LHCN-M2 (cell line): ENCODE measurements around the gene KCNQ2. TPM values are rescaled to one million over a fixed set of nuclear protein-coding genes. Genes with fewer than 3 reads are reported as not detected.
"Not testable (repeated sequence)": the region's sequence is repeated elsewhere in the genome, so short reads cannot be mapped to it uniquely, and the experiment has no call there.

Experiments used
- DNase-seq: peaks from one replicate; pipeline ENCODE4 v3.0.0-alpha.2; 2012; ENCODE audit warnings: low read depth
- polyA plus RNA-seq: library from polyadenylated mRNA; unstranded; fragments of >200 nt; gene quantifications from one replicate; pipeline ENCODE4 v1.2.1, GENCODE V29; 2012; ENCODE audit warnings: missing spikeins
- total RNA-seq: library from RNA; depleted of rRNA; stranded (reverse); fragments of >200 nt; gene quantifications from 2 replicates; pipeline ENCODE4 v1.2.3, GENCODE V29; 2014; rRNA removed

Gene KCNQ2
- not detected in 2 replicates for total RNA-seq
- not detected for polyA plus RNA-seq

- no peak for DNase-seq
These were observed at the start of gene KCNQ2 for GRCh38 chr20:63471981-63472831. Gene KCNQ2 (minus strand): TSS chr20:63472655. CDS start chr20:63472463, 192 bp downstream.

- DNase-seq, result no peak
These were observed 49.1 kb upstream of the KCNQ2 start for GRCh38 chr20:63521602-63522001.

- peak; percentile 75 for DNase-seq
These were observed 48.6 kb upstream of the KCNQ2 start for GRCh38 chr20:63520934-63521601.

- DNase-seq, result peak; percentile 74
These were observed 48.1 kb upstream of the KCNQ2 start, which contains the start of gene PPDPF for GRCh38 chr20:63520504-63520933. Gene PPDPF (plus strand): TSS chr20:63520765. CDS start chr20:63521309, 544 bp downstream.

- peak; percentile 57 for DNase-seq
These were observed 47.4 kb upstream of the KCNQ2 start for GRCh38 chr20:63519668-63520503.

- DNase-seq, result no peak
These were observed 46.7 kb upstream of the KCNQ2 start for GRCh38 chr20:63518946-63519667.

- DNase-seq, result no peak
These were observed 46.0 kb upstream of the KCNQ2 start for GRCh38 chr20:63518351-63518861.

GRCh38 chr20:63517376-63518309, 45.2 kb upstream of the KCNQ2 start:
- no peak for DNase-seq

- DNase-seq, result not testable (repeated sequence)
These were observed 42.1 kb upstream of the KCNQ2 start for GRCh38 chr20:63514520-63514919.

- no peak for DNase-seq
These were observed 40.8 kb upstream of the KCNQ2 start for GRCh38 chr20:63513207-63513606.

GRCh38 chr20:63509088-63509564, 36.7 kb upstream of the KCNQ2 start:
- no peak for DNase-seq

GRCh38 chr20:63508072-63508768, 35.8 kb upstream of the KCNQ2 start:
- DNase-seq, result no peak

- no peak for DNase-seq
These were observed 34.8 kb upstream of the KCNQ2 start for GRCh38 chr20:63507083-63507743.

GRCh38 chr20:63505723-63506122, 33.3 kb upstream of the KCNQ2 start:
- DNase-seq, result no peak

GRCh38 chr20:63505281-63505680, 32.8 kb upstream of the KCNQ2 start:
- DNase-seq, result no peak

- no peak for DNase-seq
These were observed 32.2 kb upstream of the KCNQ2 start for GRCh38 chr20:63504642-63505041.

GRCh38 chr20:63503524-63503923, 31.1 kb upstream of the KCNQ2 start:
- DNase-seq, result no peak

GRCh38 chr20:63502671-63503172, 30.3 kb upstream of the KCNQ2 start:
- no peak for DNase-seq
